Measurements from ENCODE around the gene SPPL2B. TPM values are rescaled to one million over a fixed set of nuclear protein-coding genes. Genes with fewer than 3 reads are reported as not detected.
"Not testable (repeated sequence)": the region's sequence is repeated elsewhere in the genome, so short reads cannot be mapped to it uniquely, and the experiment has no call there.

SPPL2B gene
- 10.5 and 22.6 TPM in 2 replicates for total RNA-seq

- DNase-seq (ENCODE audit: low read depth in 2 of 2): peak; percentile 92 to 95
Measured at GRCh38 chr19:2328401-2329148, at the start of gene SPPL2B, which contains the start of gene LSM7. Gene SPPL2B (plus strand): TSS chr19:2328684. CDS start chr19:2328710, 26 bp downstream. Gene LSM7 (minus strand): TSS chr19:2328586. CDS start chr19:2328566, 20 bp downstream.

GRCh38 chr19:2280633-2281264 lies 47.7 kb upstream of the SPPL2B start:
- DNase-seq (ENCODE audit: low read depth in 2 of 2): no peak

GRCh38 chr19:2281265-2282061 lies 47.0 kb upstream of the SPPL2B start:
- DNase-seq (ENCODE audit: low read depth in 2 of 2): not testable (repeated sequence)

GRCh38 chr19:2282062-2282861 lies 46.2 kb upstream of the SPPL2B start, which contains the start of gene PEAK3:
Gene PEAK3 (minus strand): TSS chr19:2282175. CDS start chr19:2280931, 1,244 bp downstream.
- DNase-seq (ENCODE audit: low read depth in 2 of 2): peak in 1 of 2 donors; percentile 70

- no peak for DNase-seq (ENCODE audit: low read depth in 2 of 2)
Measured at GRCh38 chr19:2282862-2283237, 45.6 kb upstream of the SPPL2B start.

- DNase-seq (ENCODE audit: low read depth in 2 of 2): no peak
Measured at GRCh38 chr19:2283835-2284507, 44.5 kb upstream of the SPPL2B start.

- no peak for DNase-seq (ENCODE audit: low read depth in 2 of 2)
Measured at GRCh38 chr19:2286402-2287140, 41.9 kb upstream of the SPPL2B start.

GRCh38 chr19:2287585-2288337 lies 40.7 kb upstream of the SPPL2B start:
- no peak for DNase-seq (ENCODE audit: low read depth in 2 of 2)

GRCh38 chr19:2288338-2288817 lies 40.1 kb upstream of the SPPL2B start:
- no peak for DNase-seq (ENCODE audit: low read depth in 2 of 2)

- no peak for DNase-seq (ENCODE audit: low read depth in 2 of 2)
Measured at GRCh38 chr19:2288818-2289713, 39.4 kb upstream of the SPPL2B start.

GRCh38 chr19:2289714-2290435 lies 38.6 kb upstream of the SPPL2B start:
- DNase-seq (ENCODE audit: low read depth in 2 of 2): no peak

GRCh38 chr19:2290441-2291184 lies 37.9 kb upstream of the SPPL2B start:
- DNase-seq (ENCODE audit: low read depth in 2 of 2): no peak

- peak in 1 of 2 donors; percentile 38 for DNase-seq (ENCODE audit: low read depth in 2 of 2)
Measured at GRCh38 chr19:2291185-2291751, 37.2 kb upstream of the SPPL2B start.

- DNase-seq (ENCODE audit: low read depth in 2 of 2): no peak
Measured at GRCh38 chr19:2294687-2295335, 33.7 kb upstream of the SPPL2B start.

GRCh38 chr19:2296141-2296540 lies 32.3 kb upstream of the SPPL2B start:
- no peak for DNase-seq (ENCODE audit: low read depth in 2 of 2)

GRCh38 chr19:2300533-2300932 lies 28.0 kb upstream of the SPPL2B start:
- DNase-seq (ENCODE audit: low read depth in 2 of 2): no peak
